Activated CD4-positive, alpha-beta memory T cell treated with anti-CD3 and anti-CD28 coated beads, Interleukin-2, amount 10 ng/mL, durations not matched to agents 7 days and 5 days (primary cell): ENCODE measurements around the gene APBA2. TPM values are rescaled to one million over a fixed set of nuclear protein-coding genes. Genes with fewer than 3 reads are reported as not detected.
"Not testable (repeated sequence)": the region's sequence is repeated elsewhere in the genome, so short reads cannot be mapped to it uniquely, and the experiment has no call there.

Experiments used
- CTCF ChIA-PET: fragments of 350-600 bp; sonication (Branson Sonifier 250); formaldehyde crosslinking; loops from one replicate; lab custom pipeline; 2021; ENCODE audit warnings: antibody characterized with exemption, inconsistent platforms; lab: Charles Lee
- POLR2A ChIA-PET: fragments of 350-600 bp; sonication (Branson Sonifier 250); formaldehyde crosslinking; loops from one replicate; lab custom pipeline; 2021; ENCODE audit warnings: antibody characterized with exemption; lab: Charles Lee
- DNase-seq: peaks from one replicate; pipeline ENCODE4 v3.0.0-alpha.2; 2020
- H3K27ac Mint-ChIP-seq: one replicate; pipeline ENCODE4 v1.8.0; 2021; ENCODE audit warnings: mild to moderate bottlenecking, mixed read lengths
- H3K27me3 Mint-ChIP-seq: one replicate; pipeline ENCODE4 v1.8.0; 2021; ENCODE audit warnings: mixed read lengths
- H3K36me3 Mint-ChIP-seq: one replicate; pipeline ENCODE4 v1.8.0; 2021; ENCODE audit warnings: low read depth, mixed read lengths
- H3K4me1 Mint-ChIP-seq: one replicate; pipeline ENCODE4 v1.8.0; 2021; ENCODE audit warnings: mixed read lengths
- H3K4me3 Mint-ChIP-seq: one replicate; pipeline ENCODE4 v1.8.0; 2021; ENCODE audit warnings: mild to moderate bottlenecking, mixed read lengths
- H3K9me3 Mint-ChIP-seq: one replicate; pipeline ENCODE4 v1.8.0; 2021; ENCODE audit warnings: mixed read lengths
- total RNA-seq, 2 experiments: library from RNA; stranded (reverse); gene quantifications; one replicate each; pipeline ENCODE4 v1.2.3, GENCODE V29; 2021

Gene APBA2
- total RNA-seq, 2 experiments from 2014 or later: 0.81 to 0.93 TPM

- H3K27me3 Mint-ChIP-seq: peaks cover 44% of the 10 kb centered on the region
- DNase-seq, H3K27ac Mint-ChIP-seq, H3K4me3 Mint-ChIP-seq, POLR2A ChIA-PET, CTCF ChIA-PET, H3K4me1 Mint-ChIP-seq, H3K36me3 Mint-ChIP-seq, H3K9me3 Mint-ChIP-seq: not testable (repeated sequence)
These were observed 281.3 kb downstream of the APBA2 start for GRCh38 chr15:29167122-29167521.

Other genes starting within 250 kb of the APBA2 start
- 1 to 10 TPM; 2.2 to 2.7 TPM for gene GOLGA8M, start 173.6 kb upstream of the APBA2 start, total RNA-seq
- not detected for gene GOLGA6L7, start 37.3 kb upstream of the APBA2 start, total RNA-seq